ENCODE measurements around the gene SLC22A14.
"Not testable (repeated sequence)": the region's sequence is repeated elsewhere in the genome, so short reads cannot be mapped to it uniquely, and the experiment has no call there.

SLC22A14 gene

GRCh38 chr3:38314112-38314763 is 32.1 kb downstream of the SLC22A14 start:
- Mint-ChIP-seq H3K4me3 (no peak overlapping the region), H3K27ac (no peak overlapping the region), H3K27me3 (ENCODE audit: low read depth) (peaks cover 5% of the 10 kb centered on the region), H3K9me3 (no peaks in the 10 kb centered on the region), H3K4me1 (ENCODE audit: low read depth) (no peaks in the 10 kb centered on the region), H3K36me3 (ENCODE audit: low read depth) (no peaks in the 10 kb centered on the region)

- Mint-ChIP-seq H3K27ac (no peak overlapping the region), H3K36me3 (ENCODE audit: low read depth) (no peaks in the 10 kb centered on the region), H3K4me1 (ENCODE audit: low read depth) (no peaks in the 10 kb centered on the region), H3K27me3 (ENCODE audit: low read depth) (no peaks in the 10 kb centered on the region), H3K9me3 (no peaks in the 10 kb centered on the region), H3K4me3 (no peak overlapping the region)
Measured at GRCh38 chr3:38314764-38315487, 32.8 kb downstream of the SLC22A14 start.

- Mint-ChIP-seq H3K36me3 (ENCODE audit: low read depth) (no peaks in the 10 kb centered on the region), H3K27ac (no peak overlapping the region), H3K4me3 (no peak overlapping the region), H3K4me1 (ENCODE audit: low read depth) (no peaks in the 10 kb centered on the region), H3K27me3 (ENCODE audit: low read depth) (no peaks in the 10 kb centered on the region), H3K9me3 (no peaks in the 10 kb centered on the region)
Measured at GRCh38 chr3:38315488-38316230, 33.6 kb downstream of the SLC22A14 start.

GRCh38 chr3:38316356-38317191 is 34.5 kb downstream of the SLC22A14 start:
- Mint-ChIP-seq H3K36me3 (ENCODE audit: low read depth) (no peaks in the 10 kb centered on the region), H3K9me3 (no peaks in the 10 kb centered on the region), H3K4me3 (no peak overlapping the region), H3K27me3 (ENCODE audit: low read depth) (no peaks in the 10 kb centered on the region), H3K4me1 (ENCODE audit: low read depth) (no peaks in the 10 kb centered on the region), H3K27ac (no peak overlapping the region)

GRCh38 chr3:38317192-38317759 is 35.2 kb downstream of the SLC22A14 start:
- H3K27me3 Mint-ChIP-seq (ENCODE audit: low read depth) = no peaks in the 10 kb centered on the region
- no peaks in the 10 kb centered on the region for H3K4me1 Mint-ChIP-seq (ENCODE audit: low read depth)
- H3K27ac Mint-ChIP-seq = no peak overlapping the region
- no peak overlapping the region for H3K4me3 Mint-ChIP-seq
- H3K36me3 Mint-ChIP-seq (ENCODE audit: low read depth) = no peaks in the 10 kb centered on the region
- H3K9me3 Mint-ChIP-seq = no peaks in the 10 kb centered on the region

- H3K36me3 Mint-ChIP-seq (ENCODE audit: low read depth) = no peaks in the 10 kb centered on the region
- H3K27me3 Mint-ChIP-seq (ENCODE audit: low read depth) = peaks cover 4% of the 10 kb centered on the region
- no peak overlapping the region for H3K4me3 Mint-ChIP-seq
- H3K9me3 Mint-ChIP-seq = no peaks in the 10 kb centered on the region
- H3K4me1 Mint-ChIP-seq (ENCODE audit: low read depth) = no peaks in the 10 kb centered on the region
- H3K27ac Mint-ChIP-seq = no peak overlapping the region
Measured at GRCh38 chr3:38318766-38319671, 36.9 kb downstream of the SLC22A14 start.

- not testable (repeated sequence) for H3K27ac Mint-ChIP-seq; H3K4me3 Mint-ChIP-seq; H3K4me1 Mint-ChIP-seq (ENCODE audit: low read depth); H3K9me3 Mint-ChIP-seq; H3K27me3 Mint-ChIP-seq (ENCODE audit: low read depth); H3K36me3 Mint-ChIP-seq (ENCODE audit: low read depth)
Measured at GRCh38 chr3:38320638-38321037, 38.5 kb downstream of the SLC22A14 start.

- Mint-ChIP-seq H3K27me3 (ENCODE audit: low read depth) (peaks cover 5% of the 10 kb centered on the region), H3K36me3 (ENCODE audit: low read depth) (no peaks in the 10 kb centered on the region), H3K4me3 (no peak overlapping the region), H3K27ac (no peak overlapping the region), H3K4me1 (ENCODE audit: low read depth) (no peaks in the 10 kb centered on the region), H3K9me3 (no peaks in the 10 kb centered on the region)
Measured at GRCh38 chr3:38323060-38323459, 41.0 kb downstream of the SLC22A14 start.

- Mint-ChIP-seq H3K27me3 (ENCODE audit: low read depth) (peaks cover 5% of the 10 kb centered on the region), H3K4me1 (ENCODE audit: low read depth) (no peaks in the 10 kb centered on the region), H3K4me3 (no peak overlapping the region), H3K36me3 (ENCODE audit: low read depth) (no peaks in the 10 kb centered on the region), H3K9me3 (no peaks in the 10 kb centered on the region), H3K27ac (no peak overlapping the region)
Measured at GRCh38 chr3:38325256-38325655, 43.2 kb downstream of the SLC22A14 start.

- Mint-ChIP-seq H3K4me3 (no peak overlapping the region), H3K9me3 (no peaks in the 10 kb centered on the region), H3K36me3 (ENCODE audit: low read depth) (no peaks in the 10 kb centered on the region), H3K27ac (no peak overlapping the region), H3K4me1 (ENCODE audit: low read depth) (no peaks in the 10 kb centered on the region), H3K27me3 (ENCODE audit: low read depth) (peaks cover 9% of the 10 kb centered on the region)
Measured at GRCh38 chr3:38327335-38328009, 45.4 kb downstream of the SLC22A14 start.

- Mint-ChIP-seq H3K9me3 (no peaks in the 10 kb centered on the region), H3K4me1 (ENCODE audit: low read depth) (no peaks in the 10 kb centered on the region), H3K36me3 (ENCODE audit: low read depth) (no peaks in the 10 kb centered on the region), H3K4me3 (no peak overlapping the region), H3K27me3 (ENCODE audit: low read depth) (peaks cover 19% of the 10 kb centered on the region), H3K27ac (no peak overlapping the region)
Measured at GRCh38 chr3:38331257-38332022, 49.3 kb downstream of the SLC22A14 start.

- Mint-ChIP-seq H3K9me3 (no peaks in the 10 kb centered on the region), H3K4me3 (no peak overlapping the region), H3K27ac (no peak overlapping the region), H3K27me3 (ENCODE audit: low read depth) (peaks cover 19% of the 10 kb centered on the region), H3K36me3 (ENCODE audit: low read depth) (no peaks in the 10 kb centered on the region), H3K4me1 (ENCODE audit: low read depth) (no peaks in the 10 kb centered on the region)
Measured at GRCh38 chr3:38332201-38332600, 50.1 kb downstream of the SLC22A14 start.

All from T-helper 1 cell treated with Interleukin-12 subunit alpha and Interleukin-12 subunit beta and Interleukin-4 antibody, amounts not matched to agents 30 μg/mL and 1 μg/mL, for 36 hours (primary cell).